HS-5 (cell line): ENCODE data around the gene SNRPD3.
"Not testable (repeated sequence)": the region's sequence is repeated elsewhere in the genome, so short reads cannot be mapped to it uniquely, and the experiment has no call there.

ENCODE experiments used
- DNase-seq: peaks from one replicate; pipeline ENCODE4 v3.0.0-alpha.2; 2012; ENCODE audit warnings: low read depth

Gene SNRPD3

DNA sequence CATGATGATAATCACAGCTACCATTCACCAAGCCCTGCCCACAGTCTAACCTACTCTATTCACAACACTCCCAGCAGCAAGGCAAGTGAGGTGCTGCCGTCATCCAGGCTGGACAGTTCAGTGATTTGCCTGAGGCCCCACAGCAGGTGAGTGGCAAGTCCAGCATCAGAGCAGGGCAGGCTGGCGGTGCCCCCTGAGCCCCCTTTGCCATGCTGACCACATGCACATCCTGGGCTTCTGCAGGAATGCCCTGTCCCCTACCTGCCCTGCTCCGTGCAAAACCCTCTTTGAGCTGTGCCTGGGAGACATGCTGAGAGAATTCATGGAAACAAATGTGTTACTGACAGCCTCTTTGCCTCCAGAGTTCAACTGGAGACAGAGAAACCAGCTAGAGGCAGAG is 54.1 kb downstream of the SNRPD3 start:
- not testable (repeated sequence) for DNase-seq

DNA sequence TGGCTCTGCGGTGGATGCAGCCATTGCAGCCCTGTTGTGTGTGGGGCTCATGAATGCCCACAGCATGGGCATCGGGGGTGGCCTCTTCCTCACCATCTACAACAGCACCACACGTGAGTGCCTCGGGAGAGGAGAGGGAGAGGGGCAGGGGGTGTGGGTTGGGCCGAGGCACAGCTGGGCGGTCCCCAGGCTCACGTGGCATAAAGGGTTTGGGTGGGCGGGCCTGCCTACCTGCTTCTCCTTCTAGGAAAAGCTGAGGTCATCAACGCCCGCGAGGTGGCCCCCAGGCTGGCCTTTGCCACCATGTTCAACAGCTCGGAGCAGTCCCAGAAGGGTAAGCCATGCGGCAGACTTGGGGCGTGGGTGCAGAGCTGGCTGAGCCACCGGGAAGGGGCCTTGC is 59.0 kb downstream of the SNRPD3 start:
- DNase-seq, result not testable (repeated sequence)

DNA sequence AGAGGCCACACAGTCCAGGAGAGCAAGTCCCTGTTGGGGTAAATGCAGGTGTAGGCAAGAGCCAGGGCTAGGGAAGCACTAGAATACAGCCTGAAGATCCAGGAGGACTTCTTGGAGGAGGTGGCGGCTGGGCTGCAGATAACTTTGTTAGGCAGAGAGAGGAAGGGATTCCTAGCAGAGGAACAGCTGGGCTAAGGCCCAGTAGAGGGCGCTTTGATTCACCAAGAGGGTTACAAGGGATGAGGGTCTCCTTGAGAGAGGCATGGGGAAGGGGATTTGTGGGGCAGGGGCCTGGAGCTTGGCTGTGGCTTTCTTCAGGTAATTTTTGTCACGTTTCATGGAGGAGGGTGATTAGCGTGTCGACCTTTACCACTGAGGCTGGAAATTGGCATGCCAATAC is 65.4 kb downstream of the SNRPD3 start:
- not testable (repeated sequence) for DNase-seq

DNA sequence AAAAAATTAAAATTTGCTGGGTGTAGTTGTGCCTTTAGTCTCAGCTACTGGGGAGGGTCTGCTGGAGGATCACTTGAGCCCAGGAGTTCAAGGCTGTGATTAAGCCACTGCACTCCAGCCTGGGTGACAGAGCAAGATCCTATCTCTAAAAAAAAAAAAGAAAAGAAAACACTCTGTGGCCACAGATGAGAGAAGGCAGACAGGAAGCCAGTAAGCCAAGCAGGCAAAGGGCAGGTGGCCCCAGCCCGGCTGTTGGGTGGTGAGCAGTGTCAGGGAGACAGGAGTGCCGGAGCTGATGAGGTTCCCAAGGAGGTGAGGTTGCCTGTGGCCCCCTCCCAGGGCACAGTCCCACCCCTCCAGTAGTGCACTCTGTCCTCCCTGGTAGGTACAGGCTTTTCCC is 66.8 kb downstream of the SNRPD3 start:
- DNase-seq, result not testable (repeated sequence)
